DOHH2 (cell line): ENCODE measurements around the gene HHAT.

Source experiments
- CTCF ChIP-seq: fragments of 200-600 bp; sonication (generic); IDR thresholded peaks from one replicate; pipeline ENCODE4 v1.5.1; 2014; ENCODE audit warnings: antibody characterized with exemption, mild to moderate bottlenecking, low read depth, low read length; ENCODE audit not compliant: poor library complexity, severe bottlenecking
- EZH2phosphoT487 ChIP-seq: fragments of 200-600 bp; sonication (generic); IDR thresholded peaks from 2 replicates; pipeline ENCODE4 v1.6.1; 2017; ENCODE audit warnings: borderline replicate concordance, mild to moderate bottlenecking, antibody characterized with exemption, low read length, moderate library complexity, mixed read lengths

GRCh38 chr1:210586771-210587170 is 258.1 kb downstream of the HHAT start:
- TF ChIP-seq CTCF, result no peak
- no peak for TF ChIP-seq EZH2phosphoT487
